Keratinocyte (primary cell): ENCODE results near the gene NRARP. TPM values are rescaled to one million over a fixed set of nuclear protein-coding genes. Genes with fewer than 3 reads are reported as not detected.

Experiments used
- DNase-seq: peaks from one replicate; pipeline ENCODE4 v3.0.0-alpha.2; 2011; ENCODE audit warnings: low read depth, missing footprints, low spot score
- FAIRE-seq: peaks from 2 replicates; lab custom pipeline; 2011; peaks lifted over from hg19 to GRCh38; lab: Jason Lieb, UNC
- H2AFZ ChIP-seq: 2 replicates; pipeline ENCODE4 v1.6.0; 2012; ENCODE audit warnings: low read length, control low read depth, inconsistent platforms; ENCODE audit not compliant: control insufficient read depth
- H3K27ac ChIP-seq: 2 replicates; pipeline ENCODE4 v1.5.1; 2011; ENCODE audit warnings: low read length; ENCODE audit not compliant: control insufficient read depth, insufficient read depth
- H3K27me3 ChIP-seq: 3 replicates; pipeline ENCODE4 v1.6.0; 2011; ENCODE audit warnings: low read length; ENCODE audit not compliant: control insufficient read depth, insufficient read depth; ENCODE audit errors: extremely low read depth
- H3K36me3 ChIP-seq, 2 experiments: 2 replicates in 1 of 2; 3 replicates in 1 of 2; pipeline ENCODE4 v1.5.1; 2011; ENCODE audit warnings: low read length in 2 of 2, mild to moderate bottlenecking in 1 of 2; ENCODE audit not compliant: control insufficient read depth in 2 of 2, insufficient read depth in 2 of 2; ENCODE audit errors: extremely low read depth in 1 of 2
- H3K4me1 ChIP-seq: 3 replicates; pipeline ENCODE4 v1.5.1; 2011; ENCODE audit warnings: low read length; ENCODE audit not compliant: control insufficient read depth, insufficient read depth; ENCODE audit errors: extremely low read depth
- H3K4me2 ChIP-seq: 3 replicates; pipeline ENCODE4 v1.6.0; 2011; ENCODE audit warnings: low read depth, low read length; ENCODE audit not compliant: control insufficient read depth, insufficient read depth; ENCODE audit errors: extremely low read depth
- H3K4me3 ChIP-seq, 3 experiments: fragments of 200-600 bp in 1 of 3; sonication (generic) in 1 of 3; 2 replicates in 2 of 3; 3 replicates in 1 of 3; pipeline ENCODE4 v1.5.1; 2011 to 2016; ENCODE audit warnings: low read length in 3 of 3, mild to moderate bottlenecking in 3 of 3, control low read depth in 2 of 3, inconsistent platforms in 1 of 3, low read depth in 1 of 3, mixed read lengths in 1 of 3, mixed run types in 1 of 3, moderate library complexity in 1 of 3; ENCODE audit not compliant: control insufficient read depth in 2 of 3, insufficient read depth in 2 of 3; ENCODE audit errors: extremely low read depth in 1 of 3
- H3K79me2 ChIP-seq: 2 replicates; pipeline ENCODE4 v1.6.0; 2012; ENCODE audit warnings: low read length; ENCODE audit not compliant: control insufficient read depth, insufficient read depth
- H3K9ac ChIP-seq: 3 replicates; pipeline ENCODE4 v1.6.0; 2011; ENCODE audit warnings: low read length; ENCODE audit not compliant: control insufficient read depth, insufficient read depth; ENCODE audit errors: extremely low read depth
- H3K9me1 ChIP-seq: 3 replicates; pipeline ENCODE4 v1.6.0; 2011; ENCODE audit warnings: low read length; ENCODE audit not compliant: control insufficient read depth, insufficient read depth; ENCODE audit errors: extremely low read depth
- H3K9me3 ChIP-seq: 2 replicates; pipeline ENCODE4 v1.5.1; 2012; ENCODE audit warnings: low read depth, low read length; ENCODE audit not compliant: control insufficient read depth
- H4K20me1 ChIP-seq: 3 replicates; pipeline ENCODE4 v1.6.0; 2011; ENCODE audit warnings: low read length; ENCODE audit not compliant: control insufficient read depth, insufficient read depth; ENCODE audit errors: extremely low read depth
- CTCF ChIP-seq, 3 experiments: IDR thresholded peaks in 1 of 3; conservative IDR thresholded peaks in 1 of 3; optimal IDR thresholded peaks in 1 of 3; 2 replicates in 2 of 3; 3 replicates in 1 of 3; pipeline versions ENCODE3 to v1.5.1; 2011; ENCODE audit warnings: low read length in 3 of 3, mild to moderate bottlenecking in 3 of 3, moderate library complexity in 2 of 3, control low read depth in 1 of 3, inconsistent platforms in 1 of 3; ENCODE audit not compliant: insufficient read depth in 2 of 3; ENCODE audit errors: extremely low read depth in 1 of 3
- EZH2 ChIP-seq: IDR thresholded peaks from one replicate; pipeline ENCODE4 v1.6.1; 2012; ENCODE audit warnings: inconsistent platforms, mild to moderate bottlenecking, low read length, moderate library complexity
- dilution Hi-C: fragments of 300-500 bp; cut with MboI; formaldehyde crosslinking; loops from one replicate; pipeline ENCODE4 v1.7.0; 2020; ENCODE audit warnings: low sequenced_read_pairs; ENCODE audit not compliant: extremely low pct_ligation_motif_present
- polyA minus RNA-seq, 3 experiments: library from RNA; depleted of rRNA, polyadenylated mRNA; stranded (reverse); fragments of >200 nt; gene quantifications; 1 replicate in 1 of 3; 2 replicates in 1 of 3; 3 replicates in 1 of 3; pipeline ENCODE4 v1.2.3, GENCODE V29; 2011
- polyA plus RNA-seq, 5 experiments: library from polyadenylated mRNA; depleted of rRNA in 3 of 5; stranded (reverse) in 3 of 5; stranded (forward) in 1 of 5; unstranded in 1 of 5; fragments of >200 nt; gene quantifications; 1 replicate in 1 of 5; 2 replicates in 3 of 5; 3 replicates in 1 of 5; pipeline versions ENCODE4 v1.2.1 to v1.2.3, GENCODE V29; 2011 to 2012; ENCODE audit warnings: missing spikeins in 2 of 5, low read depth in 1 of 5, low replicate concordance in 1 of 5

Gene NRARP
- 0.43 to 2.4 TPM (median 2.2 TPM) in 3 replicates for polyA plus RNA-seq
- 1.5 TPM for polyA plus RNA-seq (2011; ENCODE audit: low read depth)
- polyA plus RNA-seq (2011; cell fraction: cytosol; rRNA removed) = 0.95 and 2.5 TPM in 2 replicates
- 11.2 and 13.2 TPM in 2 replicates for polyA plus RNA-seq (2011; cell fraction: nucleus; rRNA removed)
- polyA plus RNA-seq (2012; ENCODE audit: low replicate concordance) = 0.61 and 10.6 TPM in 2 replicates
- 0.73 to 0.83 TPM in 2 of 3 replicates, not detected in the other for polyA minus RNA-seq
- 2.9 TPM for polyA minus RNA-seq (2011; cell fraction: cytosol; rRNA and poly(A)+ RNA removed)
- 10.5 and 14.6 TPM in 2 replicates for polyA minus RNA-seq (2011; cell fraction: nucleus; rRNA and poly(A)+ RNA removed)

- Histone ChIP-seq H3K4me2 (peak within 1 kb of the TSS; percentile 89), H3K9me1 (no peaks in the 10 kb centered on the region), H3K4me1 (peaks cover 23% of the 10 kb centered on the region), H3K4me3 (peak within 1 kb of the TSS; percentile 35 to 70 (median 59)), H3K9me3 (no peaks in the 10 kb centered on the region), H2AFZ (peak within 1 kb of the TSS; percentile 56), H3K79me2 (no peaks in the 10 kb centered on the region), H3K9ac (peak within 1 kb of the TSS; percentile 83), H3K27ac (peak within 1 kb of the TSS; percentile 56), H3K36me3 (no peaks in the 10 kb centered on the region), H4K20me1 (no peaks in the 10 kb centered on the region), H3K27me3 (peaks cover 14% of the 10 kb centered on the region)
- no peak for DNase-seq
- no peak for TF ChIP-seq EZH2
- no peak for TF ChIP-seq CTCF (optimal IDR thresholded peaks at IDR 0.05 in 1 of 3, IDR thresholded peaks at IDR 0.05 in 1 of 3, conservative IDR thresholded peaks at IDR 0.05 in 1 of 3; ENCODE audit: extremely low read depth in 1 of 3, insufficient read depth in 2 of 3, low read length in 3 of 3)
- FAIRE-seq = no peak
- dilution Hi-C loops = no loop called here
Measured at GRCh38 chr9:137302118-137302448, at the start of gene NRARP. TSS of gene NRARP (minus strand) at chr9:137302271. CDS start at chr9:137301928, 343 bp downstream.

- Histone ChIP-seq H2AFZ (no peak overlapping the region), H3K27ac (no peak overlapping the region), H3K9me1 (no peaks in the 10 kb centered on the region), H3K36me3 (no peaks in the 10 kb centered on the region), H3K9me3 (peaks cover 4% of the 10 kb centered on the region), H3K4me2 (no peak overlapping the region), H3K4me3 (no peak overlapping the region), H3K27me3 (no peaks in the 10 kb centered on the region), H3K9ac (no peak overlapping the region), H4K20me1 (no peaks in the 10 kb centered on the region), H3K79me2 (no peaks in the 10 kb centered on the region), H3K4me1 (no peaks in the 10 kb centered on the region)
- DNase-seq = no peak
- TF ChIP-seq EZH2 = no peak
- peak in 1 of 3 experiments; percentile 9 for TF ChIP-seq CTCF (optimal IDR thresholded peaks at IDR 0.05 in 1 of 3, IDR thresholded peaks at IDR 0.05 in 1 of 3, conservative IDR thresholded peaks at IDR 0.05 in 1 of 3; ENCODE audit: extremely low read depth in 1 of 3, insufficient read depth in 2 of 3, low read length in 3 of 3)
- FAIRE-seq = no peak
- dilution Hi-C loops = no loop called here
Measured at GRCh38 chr9:137350696-137351584, 48.9 kb upstream of the NRARP start.
